AG04450 (cell line): Measurements from ENCODE around the gene HBA2. TPM values are rescaled to one million over a fixed set of nuclear protein-coding genes. Genes with fewer than 3 reads are reported as not detected.

Experiments
- CTCF ChIA-PET: fragments of 300-600, 350-600 bp; formaldehyde crosslinking; extraction: SDS; loops from one replicate; lab custom pipeline; 2022; ENCODE audit warnings: antibody characterized with exemption, inconsistent platforms; lab: Charles Lee
- POLR2A ChIA-PET: fragments of 350-600 bp; formaldehyde crosslinking; extraction: SDS; loops from one replicate; lab custom pipeline; 2021; ENCODE audit warnings: antibody characterized with exemption, inconsistent platforms; lab: Yijun Ruan, JAX
- DNase-seq: peaks from one replicate; pipeline ENCODE4 v3.0.0-alpha.2; 2011; ENCODE audit warnings: low read depth, low spot score
- H3K27ac ChIP-seq: one replicate; pipeline ENCODE4 v1.5.1; 2012; ENCODE audit warnings: low read depth, low read length, control low read depth
- H3K27me3 ChIP-seq: one replicate; pipeline ENCODE4 v1.6.0; 2012; ENCODE audit warnings: low read length; ENCODE audit not compliant: control insufficient read depth, insufficient read depth
- H3K4me3 ChIP-seq: 2 replicates; pipeline ENCODE4 v1.5.1; 2011; ENCODE audit warnings: mild to moderate bottlenecking, low read depth, low read length, control low read depth
- H3K9me3 ChIP-seq: 2 replicates; pipeline ENCODE4 v1.5.1; 2012; ENCODE audit warnings: low read length; ENCODE audit not compliant: control insufficient read depth, insufficient read depth
- CTCF ChIP-seq: IDR thresholded peaks from 2 replicates; pipeline ENCODE4 v1.5.1; 2011; ENCODE audit warnings: low read depth, low read length, control low read depth, inconsistent platforms
- polyA plus RNA-seq: library from polyadenylated mRNA; depleted of rRNA; stranded (reverse); fragments of >200 nt; gene quantifications from 2 replicates; pipeline ENCODE4 v1.2.3, GENCODE V29; 2011; rRNA removed
- small RNA-seq: library from RNA; depleted of rRNA; stranded (forward); fragments of <200 nt; gene quantifications from one replicate; pipeline ENCODE3, GENCODE V24; 2012; ENCODE audit warnings: low read depth; ENCODE audit not compliant: insufficient read length

Gene HBA2
- polyA plus RNA-seq, 1 experiment: not detected

DNA sequence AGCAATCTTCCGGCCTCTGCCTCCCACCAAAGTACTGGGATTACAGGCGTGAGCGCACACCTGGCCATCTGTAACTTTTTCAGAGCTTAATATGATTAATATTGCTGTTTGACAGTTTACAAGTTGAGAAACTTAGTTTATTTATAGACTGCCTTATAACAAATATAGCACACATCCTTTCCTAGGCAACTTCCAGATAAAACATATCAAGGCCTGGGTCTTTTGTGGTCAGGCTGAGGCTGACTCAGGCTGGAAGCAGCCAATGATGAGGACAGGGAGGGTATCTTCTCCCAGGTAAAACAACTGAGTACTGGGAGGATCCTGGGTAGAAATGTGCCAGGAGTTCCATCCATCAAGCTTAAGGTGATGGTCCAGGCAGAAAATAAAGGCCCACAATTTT is 40.3 kb downstream of the HBA2 start:
- H3K27me3 ChIP-seq: no peaks in the 10 kb centered on the region
- CTCF ChIA-PET: interaction anchor here (1.2 kb wide), 1 partner anchor 15 kb away, joined by 4 read pairs; no protein-coding TSS in a partner anchor
- no peak overlapping the region for H3K27ac ChIP-seq
- H3K4me3 ChIP-seq: no peak overlapping the region
- POLR2A ChIA-PET: no interaction called here
- no peak for DNase-seq
- H3K9me3 ChIP-seq: no peaks in the 10 kb centered on the region
- no peak for TF ChIP-seq CTCF

- ChIA-PET POLR2A (no interaction called here), CTCF (interaction anchor here (0.5 to 1.1 kb wide), 2 partner anchors 9 to 43 kb away, joined by 3 to 7 read pairs; no protein-coding TSS in a partner anchor)
- H3K27me3 ChIP-seq: no peaks in the 10 kb centered on the region
- no peak for DNase-seq
- H3K27ac ChIP-seq: no peak overlapping the region
- no peak overlapping the region for H3K4me3 ChIP-seq
- no peak for TF ChIP-seq CTCF
- no peaks in the 10 kb centered on the region for H3K9me3 ChIP-seq
Measured at GRCh38 chr16:220021-220420, 47.3 kb downstream of the HBA2 start.

Small RNA genes lying within 50 kb of the gene (small RNA-seq; reads per million reads assigned to genes)
- not detected for gene RF00019

Other genes with a start within 250 kb of the HBA2 start
- gene POLR3K, start 119.3 kb upstream of the HBA2 start, polyA plus RNA-seq: 13.7 and 14.4 TPM in 2 replicates
- 38.8 and 42.3 TPM in 2 replicates for gene SNRNP25, start 119.0 kb upstream of the HBA2 start, polyA plus RNA-seq
- 50.2 and 61.7 TPM in 2 replicates for gene RHBDF1, start 100.2 kb upstream of the HBA2 start, polyA plus RNA-seq
- gene MPG, start 94.7 kb upstream of the HBA2 start, polyA plus RNA-seq: 47.3 and 78.3 TPM in 2 replicates
- gene NPRL3, start 34.2 kb upstream of the HBA2 start, polyA plus RNA-seq: 11.0 and 14.9 TPM in 2 replicates
- not detected in 2 replicates for gene HBZ, start 20.2 kb upstream of the HBA2 start, polyA plus RNA-seq
- not detected in 2 replicates for gene HBM, start 6.9 kb upstream of the HBA2 start, polyA plus RNA-seq
- not detected in 2 replicates for gene HBA1, start 3.8 kb downstream of the HBA2 start, polyA plus RNA-seq
- gene HBQ1, start 7.6 kb downstream of the HBA2 start, polyA plus RNA-seq: not detected in 2 replicates
- gene LUC7L, start 56.6 kb downstream of the HBA2 start, polyA plus RNA-seq: 37.6 and 47.2 TPM in 2 replicates
- gene FAM234A, start 61.9 kb downstream of the HBA2 start, polyA plus RNA-seq: 42.3 and 42.7 TPM in 2 replicates
- 0.30 and 0.33 TPM in 2 replicates for gene RGS11, start 103.1 kb downstream of the HBA2 start, polyA plus RNA-seq
- not detected in 2 replicates for gene ARHGDIG, start 107.7 kb downstream of the HBA2 start, polyA plus RNA-seq
- gene PDIA2, start 110.3 kb downstream of the HBA2 start, polyA plus RNA-seq: 0.42 and 0.45 TPM in 2 replicates
- gene AXIN1, start 179.8 kb downstream of the HBA2 start, polyA plus RNA-seq: 3.5 and 4.7 TPM in 2 replicates
- gene MRPL28, start 197.7 kb downstream of the HBA2 start, polyA plus RNA-seq: 144 and 157 TPM in 2 replicates
- 40.8 and 68.0 TPM in 2 replicates for gene PGAP6, start 209.1 kb downstream of the HBA2 start, polyA plus RNA-seq
- 156 and 198 TPM in 2 replicates for gene NME4, start 224.3 kb downstream of the HBA2 start, polyA plus RNA-seq
- 11.6 and 16.0 TPM in 2 replicates for gene DECR2, start 229.0 kb downstream of the HBA2 start, polyA plus RNA-seq